Measurements from ENCODE around the gene SLCO3A1. TPM values are rescaled to one million over a fixed set of nuclear protein-coding genes. Genes with fewer than 3 reads are reported as not detected.

SLCO3A1 gene
- total and polyA plus RNA-seq, 5 experiments from 2014 or later = 9.3 to 12.9 (median 11.8) TPM

DNA sequence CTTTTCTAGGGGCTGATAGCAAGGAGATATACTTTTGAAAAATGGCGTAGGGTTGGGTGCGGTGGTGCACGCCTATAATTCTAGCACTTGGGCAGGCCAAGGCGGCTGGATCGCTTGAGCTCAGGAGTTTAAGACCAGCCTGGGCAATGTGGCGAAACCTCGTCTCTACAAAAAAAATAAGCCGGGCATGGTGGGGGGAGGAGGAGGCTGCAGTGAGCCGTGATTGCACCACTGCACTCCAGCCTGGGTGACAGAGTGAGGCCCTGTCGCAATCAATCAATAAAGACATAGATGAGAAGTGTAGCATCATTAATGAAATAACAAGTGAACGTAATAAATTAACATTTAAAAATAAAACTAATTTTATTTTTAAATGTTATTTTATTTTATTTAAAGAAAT is 134.6 kb downstream of the SLCO3A1 start:
- ATAC-seq (no peak), DNase-seq (no peak)
- Mint-ChIP-seq H3K27me3 (no peaks in the 10 kb centered on the region), H3K4me3 (no peak overlapping the region), H3K9me3 (no peaks in the 10 kb centered on the region), H3K36me3 (no peaks in the 10 kb centered on the region), H3K4me1 (peaks cover 24 to 31% (median 29%) of the 10 kb centered on the region in 4 donors), H3K27ac (no peak overlapping the region)
- POLR2A ChIA-PET = no interaction called here

DNA sequence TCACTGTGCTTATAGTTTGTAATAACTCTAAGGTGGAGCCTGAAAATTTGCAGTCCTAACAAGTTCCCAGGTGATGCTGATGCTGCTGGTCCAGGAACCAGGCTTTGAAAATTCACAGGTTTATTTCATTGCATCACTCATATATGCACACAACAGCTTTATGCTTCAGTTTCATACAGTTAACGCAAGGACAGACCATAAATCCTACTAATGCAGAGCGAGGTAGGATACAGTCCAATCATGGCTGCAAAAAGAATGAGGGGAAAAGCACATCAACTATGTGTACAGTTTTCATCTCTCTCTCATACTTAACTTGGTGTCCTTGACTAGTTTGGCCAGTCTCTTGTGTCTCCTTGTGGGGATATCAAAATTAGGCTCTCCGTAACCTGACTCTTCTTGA is 135.1 kb downstream of the SLCO3A1 start:
- POLR2A ChIA-PET = no interaction called here
- no peak overlapping the region for H3K27ac Mint-ChIP-seq
- H3K9me3 Mint-ChIP-seq = no peaks in the 10 kb centered on the region
- H3K36me3 Mint-ChIP-seq = no peaks in the 10 kb centered on the region
- ATAC-seq (no peak), DNase-seq (no peak)
- H3K27me3 Mint-ChIP-seq = no peaks in the 10 kb centered on the region
- peaks cover 26 to 33% (median 30%) of the 10 kb centered on the region in 4 donors for H3K4me1 Mint-ChIP-seq
- H3K4me3 Mint-ChIP-seq = no peak overlapping the region

DNA sequence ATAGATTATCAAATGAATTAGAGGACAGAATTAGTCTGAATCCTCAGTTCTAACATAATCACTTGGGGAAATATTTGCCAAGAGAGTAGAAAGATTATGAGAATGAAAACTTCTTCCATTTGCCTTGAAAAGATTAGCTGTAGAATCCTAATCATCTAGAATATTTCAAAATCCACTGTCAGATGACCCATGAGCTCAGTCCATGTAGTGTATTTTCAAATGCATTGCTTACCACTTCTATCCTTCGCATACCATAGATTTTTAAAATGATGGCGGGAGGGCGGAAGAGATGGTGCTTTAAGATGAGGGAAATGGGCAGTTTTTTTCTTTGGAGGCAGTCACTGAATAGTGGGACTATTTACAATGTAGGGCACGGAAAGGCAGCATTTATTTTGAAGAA is 136.3 kb downstream of the SLCO3A1 start:
- Mint-ChIP-seq H3K4me3 (no peak overlapping the region), H3K27me3 (no peaks in the 10 kb centered on the region), H3K27ac (no peak overlapping the region), H3K4me1 (peaks cover 26 to 34% (median 30%) of the 10 kb centered on the region in 4 donors), H3K36me3 (peaks cover 0 to 2% (median 0%) of the 10 kb centered on the region in 3 donors), H3K9me3 (no peaks in the 10 kb centered on the region)
- DNase-seq = no peak
- POLR2A ChIA-PET = no interaction called here
- ATAC-seq = no peak

- Mint-ChIP-seq H3K4me3 (no peak overlapping the region), H3K27ac (peak overlapping the region in 2 of 10 donors; percentile 7 to 22), H3K4me1 (peaks cover 17 to 23% (median 22%) of the 10 kb centered on the region in 4 donors), H3K36me3 (peaks cover 0 to 4% (median 0%) of the 10 kb centered on the region in 3 donors), H3K9me3 (no peaks in the 10 kb centered on the region), H3K27me3 (no peaks in the 10 kb centered on the region)
- ATAC-seq = no peak
- POLR2A ChIA-PET = no interaction called here
- DNase-seq = no peak
Measured at GRCh38 chr15:91992945-91993344, 139.4 kb downstream of the SLCO3A1 start.

DNA sequence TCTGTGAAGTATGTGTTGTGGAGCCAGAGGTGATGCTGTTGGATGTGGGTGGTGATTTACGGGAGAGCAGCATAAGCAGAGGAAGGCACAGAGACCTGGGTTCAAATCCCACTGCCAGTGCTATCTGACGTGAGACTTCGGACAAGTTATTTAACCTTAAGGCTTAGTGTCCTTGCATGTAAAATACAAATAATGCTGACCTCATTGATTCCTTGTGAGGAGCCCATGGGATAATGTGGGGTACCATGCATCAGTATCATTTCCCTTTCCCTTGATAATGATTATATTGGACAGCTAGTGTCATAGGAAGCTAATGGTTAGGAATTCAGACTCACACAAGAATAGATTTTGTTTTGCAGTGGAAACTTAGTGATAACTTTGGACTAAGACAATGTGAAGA is 141.6 kb downstream of the SLCO3A1 start:
- no peak overlapping the region for H3K27ac Mint-ChIP-seq
- no peak for DNase-seq
- no peaks in the 10 kb centered on the region for H3K9me3 Mint-ChIP-seq
- H3K4me3 Mint-ChIP-seq = no peak overlapping the region
- no peaks in the 10 kb centered on the region for H3K27me3 Mint-ChIP-seq
- POLR2A ChIA-PET = no interaction called here
- peaks cover 7 to 21% (median 19%) of the 10 kb centered on the region in 4 donors for H3K4me1 Mint-ChIP-seq
- ATAC-seq = no peak
- H3K36me3 Mint-ChIP-seq = peaks cover 0 to 4% (median 0%) of the 10 kb centered on the region in 3 donors

- H3K4me1 Mint-ChIP-seq = peaks cover 7 to 17% (median 13%) of the 10 kb centered on the region in 4 donors
Measured at GRCh38 chr15:91997163-91997562, 143.7 kb downstream of the SLCO3A1 start.

DNA sequence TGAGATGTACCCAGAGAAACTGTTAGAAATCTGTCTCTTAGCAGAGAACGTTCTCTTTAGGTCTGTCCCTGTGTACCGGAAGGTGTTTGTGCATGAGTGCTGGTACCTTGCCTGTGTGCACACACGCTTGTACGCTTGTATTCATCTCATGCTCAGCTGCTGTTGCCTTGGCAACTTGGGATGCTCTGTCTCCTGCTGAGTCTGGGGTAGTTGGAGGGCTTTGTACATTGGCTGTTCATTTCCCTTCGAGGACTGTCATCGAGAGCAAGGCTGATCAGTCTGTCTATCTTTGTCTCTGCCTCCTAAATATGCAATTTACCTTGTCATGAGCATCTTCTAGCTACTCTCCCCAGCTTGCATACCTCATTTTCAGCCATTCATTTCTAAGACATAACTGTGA is 147.2 kb downstream of the SLCO3A1 start:
- POLR2A ChIA-PET = no interaction called here
- ATAC-seq = no peak
- H3K27me3 Mint-ChIP-seq = no peaks in the 10 kb centered on the region
- no peak overlapping the region for H3K27ac Mint-ChIP-seq
- no peaks in the 10 kb centered on the region for H3K36me3 Mint-ChIP-seq
- no peaks in the 10 kb centered on the region for H3K9me3 Mint-ChIP-seq
- no peak for DNase-seq
- peaks cover 5 to 21% (median 10%) of the 10 kb centered on the region in 4 donors for H3K4me1 Mint-ChIP-seq
- no peak overlapping the region for H3K4me3 Mint-ChIP-seq

More at GRCh38 chr15:91997163-91997562, 143.7 kb downstream of the SLCO3A1 start:
- ATAC-seq (no peak), DNase-seq (no peak)
- Mint-ChIP-seq H3K9me3 (no peaks in the 10 kb centered on the region), H3K27me3 (no peaks in the 10 kb centered on the region), H3K36me3 (peaks cover 0 to 4% (median 0%) of the 10 kb centered on the region in 3 donors), H3K4me3 (no peak overlapping the region), H3K27ac (no peak overlapping the region)
- POLR2A ChIA-PET = no interaction called here

DNA sequence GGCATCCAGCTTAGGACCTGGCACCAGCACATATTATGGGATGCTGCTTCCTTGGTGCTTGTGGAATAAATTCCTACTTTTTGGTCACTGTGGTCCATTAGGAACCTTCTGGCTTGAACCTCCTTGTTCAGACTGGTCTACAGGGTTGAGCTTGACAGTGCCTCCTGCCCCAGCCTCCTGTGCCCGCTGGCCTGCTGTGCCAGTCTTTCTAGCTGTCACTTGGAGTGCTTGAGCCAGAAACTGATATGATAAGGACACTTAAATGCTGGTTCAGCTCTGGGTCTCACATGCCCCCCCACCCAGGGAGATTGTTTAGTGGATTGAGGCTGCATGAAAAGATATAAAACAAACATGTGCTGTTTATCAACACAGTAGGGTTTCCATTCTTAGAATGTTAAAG is 147.8 kb downstream of the SLCO3A1 start:
- Mint-ChIP-seq H3K9me3 (no peaks in the 10 kb centered on the region), H3K27me3 (no peaks in the 10 kb centered on the region), H3K36me3 (no peaks in the 10 kb centered on the region), H3K4me3 (no peak overlapping the region), H3K4me1 (peaks cover 5 to 23% (median 10%) of the 10 kb centered on the region in 4 donors), H3K27ac (no peak overlapping the region)
- POLR2A ChIA-PET = no interaction called here
- DNase-seq = no peak
- ATAC-seq = no peak

DNA sequence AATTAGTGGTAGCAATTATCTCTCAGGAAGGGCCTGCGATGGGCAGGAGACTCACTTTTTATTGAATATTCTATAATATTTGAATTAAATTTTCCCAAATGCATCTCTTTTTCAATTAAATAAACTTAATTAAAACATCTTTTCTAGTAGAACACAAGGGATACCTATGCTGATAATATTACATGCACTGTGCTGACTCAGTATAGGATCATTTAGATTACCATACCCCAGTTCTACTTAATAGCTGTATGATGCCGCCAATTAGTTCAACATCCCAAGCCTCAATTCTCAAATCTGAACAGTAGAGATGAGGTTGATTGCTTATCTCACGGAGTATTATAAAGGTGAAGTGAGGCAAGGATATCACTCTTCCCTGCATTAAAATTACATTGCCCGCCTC is 149.2 kb downstream of the SLCO3A1 start:
- Mint-ChIP-seq H3K9me3 (no peaks in the 10 kb centered on the region), H3K4me3 (no peak overlapping the region), H3K27me3 (no peaks in the 10 kb centered on the region), H3K36me3 (peaks cover 0 to 2% (median 0%) of the 10 kb centered on the region in 3 donors), H3K4me1 (peaks cover 9 to 35% (median 15%) of the 10 kb centered on the region in 4 donors), H3K27ac (no peak overlapping the region)
- no peak for DNase-seq
- no peak for ATAC-seq
- POLR2A ChIA-PET = no interaction called here

GRCh38 chr15:92003515-92004067 is 150.1 kb downstream of the SLCO3A1 start:
- Mint-ChIP-seq H3K27me3 (no peaks in the 10 kb centered on the region), H3K9me3 (no peaks in the 10 kb centered on the region), H3K27ac (no peak overlapping the region), H3K4me1 (peaks cover 10 to 42% (median 23%) of the 10 kb centered on the region in 4 donors), H3K36me3 (peaks cover 0 to 2% (median 0%) of the 10 kb centered on the region in 3 donors), H3K4me3 (no peak overlapping the region)
- ATAC-seq = no peak
- no peak for DNase-seq
- POLR2A ChIA-PET = no interaction called here

- no peak for ATAC-seq
- Mint-ChIP-seq H3K4me3 (no peak overlapping the region), H3K27ac (no peak overlapping the region), H3K9me3 (no peaks in the 10 kb centered on the region), H3K36me3 (peaks cover 0 to 2% (median 2%) of the 10 kb centered on the region in 3 donors), H3K4me1 (peaks cover 13 to 57% (median 33%) of the 10 kb centered on the region in 4 donors), H3K27me3 (no peaks in the 10 kb centered on the region)
- no peak for DNase-seq
- POLR2A ChIA-PET = no interaction called here
Measured at GRCh38 chr15:92005154-92005553, 151.6 kb downstream of the SLCO3A1 start.

DNA sequence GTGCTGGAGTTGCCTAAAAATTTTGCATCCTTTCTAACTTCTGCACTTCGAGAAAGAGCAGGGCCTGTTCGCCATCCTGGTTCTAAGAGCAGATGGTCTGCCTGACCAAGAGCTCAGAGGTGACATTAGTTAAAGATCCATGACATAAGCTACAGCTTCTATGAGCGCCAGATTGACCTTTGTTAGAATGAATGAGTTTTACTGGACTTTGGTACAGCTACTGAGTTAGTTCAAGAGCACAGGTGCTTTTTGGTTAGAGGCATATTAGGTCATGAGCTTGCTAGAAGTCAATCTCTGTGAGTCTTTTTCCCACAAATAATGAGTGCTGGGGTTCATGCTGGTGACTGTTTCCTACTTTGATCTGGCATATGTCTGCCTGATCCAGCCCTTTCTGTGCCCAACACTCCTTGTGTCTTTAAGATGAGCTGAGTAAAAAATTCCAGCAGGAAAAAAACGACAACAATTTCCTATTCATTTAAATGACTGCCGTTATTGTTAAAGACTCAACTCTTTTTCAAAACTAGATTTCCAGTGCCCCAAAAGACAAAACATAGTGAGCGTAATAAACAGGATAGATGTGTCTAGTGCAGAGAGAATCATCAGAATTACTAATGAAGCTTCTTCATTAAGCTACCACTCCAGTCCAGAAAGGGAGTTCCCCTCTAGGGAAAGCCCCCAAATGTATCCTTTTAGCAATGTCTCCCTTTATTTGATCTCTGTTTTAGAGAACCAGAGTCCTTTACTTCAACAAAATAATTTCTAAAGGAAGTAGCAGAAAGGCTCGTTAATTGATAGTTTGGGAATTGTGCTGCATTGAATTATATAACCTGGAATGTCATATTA is 152.9 kb downstream of the SLCO3A1 start:
- peaks cover 0 to 2% (median 2%) of the 10 kb centered on the region in 3 donors for H3K36me3 Mint-ChIP-seq
- no peak overlapping the region for H3K4me3 Mint-ChIP-seq
- H3K4me1 Mint-ChIP-seq = peaks cover 20 to 63% (median 41%) of the 10 kb centered on the region in 4 donors
- no peaks in the 10 kb centered on the region for H3K27me3 Mint-ChIP-seq
- H3K9me3 Mint-ChIP-seq = no peaks in the 10 kb centered on the region
- POLR2A ChIA-PET = no interaction called here
- ATAC-seq = no peak
- no peak overlapping the region for H3K27ac Mint-ChIP-seq
- no peak for DNase-seq

GRCh38 chr15:92009162-92009561 is 155.7 kb downstream of the SLCO3A1 start:
- DNase-seq (no peak), ATAC-seq (no peak)
- no peaks in the 10 kb centered on the region for H3K27me3 Mint-ChIP-seq
- H3K4me3 Mint-ChIP-seq = peak overlapping the region in 1 of 10 donors; percentile 57
- peaks cover 18 to 81% (median 46%) of the 10 kb centered on the region in 4 donors for H3K4me1 Mint-ChIP-seq
- H3K36me3 Mint-ChIP-seq = peaks cover 0 to 2% (median 2%) of the 10 kb centered on the region in 3 donors
- peak overlapping the region in 3 of 10 donors; percentile 8 to 65 (median 19) for H3K27ac Mint-ChIP-seq
- H3K9me3 Mint-ChIP-seq = no peaks in the 10 kb centered on the region
- POLR2A ChIA-PET = no interaction called here
